Hepatic stellate cell (primary cell): Measurements from ENCODE around the gene PHTF2.
A peak's percentile ranks its signal among the peaks of the same experiment; 100 is the strongest.

ENCODE experiments used
- DNase-seq: peaks from one replicate; pipeline ENCODE4 v3.0.0; 2011; ENCODE audit warnings: low spot score

Gene PHTF2

GRCh38 chr7:77931841-77932240, 133.3 kb downstream of the PHTF2 start:
- DNase-seq = no peak

- DNase-seq = peak; percentile 47
Measured at GRCh38 chr7:77933394-77933793, 134.8 kb downstream of the PHTF2 start.

GRCh38 chr7:77935652-77936348, 137.2 kb downstream of the PHTF2 start:
- no peak for DNase-seq

DNA sequence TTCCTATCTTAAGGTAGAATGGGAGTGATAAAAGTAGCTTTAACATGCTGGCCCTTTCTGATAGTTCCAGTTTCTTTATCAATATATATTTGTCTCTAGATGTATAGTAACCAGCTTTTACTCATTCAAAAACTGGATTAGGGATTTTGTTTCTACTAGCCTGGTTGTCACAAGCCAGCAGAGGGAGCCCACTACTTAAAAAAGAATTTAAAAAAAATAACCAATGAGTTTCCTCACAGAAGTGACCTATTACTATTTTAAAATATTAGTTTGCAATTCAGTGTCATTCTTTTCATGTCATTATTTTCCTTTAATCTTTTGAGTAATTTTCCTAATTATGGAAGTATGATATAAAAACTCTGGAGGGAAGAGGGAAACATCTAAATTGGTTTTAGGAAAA, 142.1 kb downstream of the PHTF2 start:
- DNase-seq = peak; percentile 44

GRCh38 chr7:77942431-77942830, 143.9 kb downstream of the PHTF2 start:
- no peak for DNase-seq

GRCh38 chr7:77944183-77945182, 145.9 kb downstream of the PHTF2 start:
- no peak for DNase-seq

- no peak for DNase-seq
Measured at GRCh38 chr7:77950548-77950947, 152.0 kb downstream of the PHTF2 start.

GRCh38 chr7:77954773-77955555, 156.4 kb downstream of the PHTF2 start:
- DNase-seq = no peak

- no peak for DNase-seq
Measured at GRCh38 chr7:77958436-77958835, 159.9 kb downstream of the PHTF2 start.

DNA sequence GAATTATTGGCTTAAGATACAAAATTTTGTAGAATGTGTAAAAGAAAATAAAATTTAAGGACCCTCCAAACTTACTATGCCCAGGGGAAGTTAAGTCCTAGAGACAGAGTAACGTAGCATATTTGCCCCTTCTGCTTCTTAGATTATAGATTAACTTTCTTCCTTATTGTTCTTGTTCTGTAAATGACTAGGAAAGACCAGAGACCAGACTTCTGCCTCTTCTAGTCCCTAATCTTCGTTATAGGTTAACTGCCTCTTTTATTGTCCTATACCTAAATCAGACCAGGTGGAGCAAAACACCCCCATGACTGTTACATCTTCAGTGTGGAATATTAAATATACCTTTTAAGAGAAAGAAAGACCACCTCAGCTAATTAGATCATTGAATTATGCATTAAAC, 160.5 kb downstream of the PHTF2 start:
- DNase-seq = no peak

GRCh38 chr7:77960336-77960735, 161.8 kb downstream of the PHTF2 start:
- DNase-seq = no peak

GRCh38 chr7:77967429-77967828, 168.9 kb downstream of the PHTF2 start:
- DNase-seq = no peak

GRCh38 chr7:77971726-77972125, 173.2 kb downstream of the PHTF2 start:
- no peak for DNase-seq

DNA sequence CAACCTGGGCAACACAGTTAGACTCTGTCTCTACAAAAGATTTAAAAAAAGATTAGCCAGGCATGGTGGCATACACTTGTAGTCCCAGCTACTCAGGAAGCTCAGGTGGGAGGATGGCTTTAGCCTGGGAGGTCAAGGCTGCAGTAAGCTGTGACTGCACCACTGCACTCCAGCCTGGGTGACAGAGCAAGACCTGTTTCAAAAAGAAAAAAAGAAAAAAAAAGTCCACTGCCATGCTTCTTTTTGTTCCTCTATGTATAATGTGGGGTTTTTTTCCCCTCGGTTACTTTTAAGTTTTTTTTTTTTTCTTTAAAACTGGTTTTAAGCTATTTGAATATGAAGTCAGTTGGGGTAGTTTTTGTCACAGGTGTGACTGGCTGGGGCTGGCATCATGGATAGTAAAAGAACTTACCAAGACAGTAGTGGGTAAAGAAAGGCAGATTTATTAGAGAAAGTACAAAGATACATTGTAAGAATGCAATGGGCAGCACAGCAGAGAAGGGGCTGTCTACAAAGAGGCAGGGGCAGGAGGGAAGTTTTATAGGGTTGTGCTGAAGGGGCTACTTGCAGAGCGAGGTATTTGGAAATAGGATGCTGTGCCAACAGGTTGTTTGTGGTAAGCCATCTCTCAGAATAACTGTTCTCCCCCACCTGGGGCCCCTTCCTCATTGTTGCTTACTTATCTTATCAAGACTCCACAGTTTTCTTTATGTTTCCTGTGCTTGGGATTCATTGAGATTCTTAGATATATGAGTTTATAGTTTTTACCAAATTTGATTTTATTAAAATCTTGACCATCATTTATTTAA, 177.3 kb downstream of the PHTF2 start:
- DNase-seq = no peak

GRCh38 chr7:77979219-77979618, 180.6 kb downstream of the PHTF2 start:
- no peak for DNase-seq

GRCh38 chr7:77980087-77980713, 181.6 kb downstream of the PHTF2 start:
- no peak for DNase-seq

- DNase-seq = no peak
Measured at GRCh38 chr7:77982926-77983550, 184.5 kb downstream of the PHTF2 start.

DNA sequence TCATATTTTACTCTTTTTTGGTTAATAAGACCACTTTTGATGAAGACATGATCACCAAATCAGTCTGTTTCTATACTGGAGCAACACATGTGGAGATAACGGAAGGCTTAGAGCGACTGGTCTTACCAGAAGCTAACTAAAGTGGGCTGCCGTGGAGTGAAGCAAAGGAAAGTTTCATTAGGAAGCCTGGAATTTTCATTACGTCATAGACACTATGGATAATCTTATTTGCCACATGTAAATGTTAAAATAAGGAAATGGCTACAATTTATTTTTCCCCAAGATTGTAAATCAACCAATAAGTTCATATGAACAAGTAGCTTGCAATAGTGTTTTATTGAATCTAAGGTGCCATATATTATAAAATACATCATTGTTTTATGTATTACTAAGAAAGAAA, 185.4 kb downstream of the PHTF2 start:
- DNase-seq = no peak

DNA sequence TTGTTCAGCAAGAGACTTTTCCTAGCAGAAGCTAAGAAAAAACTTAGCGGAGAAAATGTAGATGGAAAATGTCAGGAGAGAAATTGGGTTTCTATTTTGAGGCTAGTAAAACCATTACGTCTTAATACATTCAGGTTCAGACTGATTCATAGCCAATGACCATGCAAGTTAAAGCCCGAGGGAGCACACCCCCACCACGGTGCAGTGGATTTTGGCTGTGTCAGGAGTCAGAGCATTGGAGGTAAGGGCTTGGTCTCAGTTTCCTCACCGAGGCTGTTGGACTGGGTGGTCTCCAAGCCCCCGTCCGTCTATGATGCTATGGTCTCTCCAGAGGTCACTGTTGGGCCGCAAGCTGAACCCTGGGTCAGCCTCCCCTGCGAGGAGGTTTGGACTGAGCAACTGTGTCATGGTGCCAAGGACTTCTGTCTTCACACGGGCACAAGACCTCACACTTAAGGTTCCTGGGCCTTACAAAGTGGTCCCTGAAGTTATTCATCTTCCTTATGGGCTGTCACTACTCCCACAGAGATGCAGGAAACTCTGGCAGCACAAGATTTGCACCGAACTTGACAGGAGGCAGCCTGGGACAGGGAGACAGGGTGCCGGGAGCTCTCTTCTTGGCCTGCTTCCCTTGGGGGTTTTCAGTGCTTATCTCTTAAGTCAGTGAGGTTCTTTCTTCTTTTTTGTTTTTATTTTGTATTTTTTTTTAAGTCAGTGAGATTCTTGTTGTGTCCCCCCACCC, 186.8 kb downstream of the PHTF2 start:
- no peak for DNase-seq

- DNase-seq = no peak
Measured at GRCh38 chr7:77985974-77986339, 187.4 kb downstream of the PHTF2 start.
